Suprapubic skin (tissue), 4 donors: Measurements from ENCODE around the gene TIMM13. TPM values are rescaled to one million over a fixed set of nuclear protein-coding genes. Genes with fewer than 3 reads are reported as not detected.
"Not testable (repeated sequence)": the region's sequence is repeated elsewhere in the genome, so short reads cannot be mapped to it uniquely, and the experiment has no call there.

Source experiments
- DNase-seq, 2 donors: peaks; one replicate each; pipeline ENCODE4 v3.0.0-alpha.2; 2019; ENCODE audit warnings: low spot score in 2 of 2
- H3K27ac ChIP-seq: fragments of 200-600 bp; sonication (generic); one replicate; pipeline ENCODE4 v1.5.1; 2019
- H3K27me3 ChIP-seq: fragments of 200-600 bp; sonication (generic); one replicate; pipeline ENCODE4 v1.5.1; 2019
- H3K36me3 ChIP-seq: fragments of 200-600 bp; sonication (generic); one replicate; pipeline ENCODE4 v1.5.1; 2019
- H3K4me1 ChIP-seq: fragments of 200-600 bp; sonication (generic); one replicate; pipeline ENCODE4 v1.5.1; 2019
- H3K4me3 ChIP-seq: fragments of 200-600 bp; sonication (generic); one replicate; pipeline ENCODE4 v1.5.1; 2019; ENCODE audit warnings: mild to moderate bottlenecking
- H3K9me3 ChIP-seq: fragments of 200-600 bp; sonication (generic); one replicate; pipeline ENCODE4 v1.5.1; 2019
- CTCF ChIP-seq, 2 donors: fragments of 200-600 bp in 1 of 2; fragments of 450-650 bp in 1 of 2; sonication (generic) in 1 of 2; IDR thresholded peaks; one replicate each; pipeline ENCODE4 v1.5.1; 2016 to 2019; ENCODE audit warnings: antibody characterized with exemption in 2 of 2, mild to moderate bottlenecking in 1 of 2, moderate library complexity in 1 of 2
- EP300 ChIP-seq: sonication (generic); formaldehyde crosslinking; IDR thresholded peaks from one replicate; pipeline ENCODE4 v1.6.1; 2017; ENCODE audit warnings: antibody characterized with exemption
- POLR2A ChIP-seq, 2 donors: fragments of 450-650 bp; IDR thresholded peaks; one replicate each; pipeline ENCODE4 v1.6.1; 2017; ENCODE audit warnings: antibody characterized with exemption in 2 of 2, mild to moderate bottlenecking in 2 of 2, moderate library complexity in 2 of 2
- POLR2AphosphoS5 ChIP-seq, 3 donors: sonication (generic); formaldehyde crosslinking; IDR thresholded peaks; one replicate each; pipeline ENCODE4 v1.6.1; 2017; ENCODE audit warnings: antibody characterized with exemption in 3 of 3
- WGBS: methylation state at CpG from one replicate; pipeline ENCODE4 v1.1.5; 2018; 5-methylcytosine and 5-hydroxymethylcytosine counted together
- total RNA-seq, 4 donors: library from RNA; depleted of rRNA; stranded (reverse); fragments of >200 nt; gene quantifications; one replicate each; pipeline ENCODE4 v1.1.0, GENCODE V29; 2016

The TIMM13 gene
- total RNA-seq, 4 donors from 2014 or later, result 22.1 to 48.6 (median 46.6) TPM

GRCh38 chr19:2398735-2399305, 28.6 kb downstream of the TIMM13 start:
- 84% methylated on average over 13 of the region's 14 CpGs for WGBS
- no peak for TF ChIP-seq POLR2A (IDR thresholded peaks at IDR 0.05)
- no peak for TF ChIP-seq CTCF (IDR thresholded peaks at IDR 0.05)
- TF ChIP-seq EP300, result no peak
- TF ChIP-seq POLR2AphosphoS5 (IDR thresholded peaks at IDR 0.05), result no peak
- peaks cover 8% of the 10 kb centered on the region for H3K27me3 ChIP-seq
- DNase-seq, result no peak
- H3K27ac ChIP-seq, result no peak overlapping the region
- no peaks in the 10 kb centered on the region for H3K36me3 ChIP-seq
- H3K4me1 ChIP-seq, result no peaks in the 10 kb centered on the region
- H3K4me3 ChIP-seq, result no peak overlapping the region
- H3K9me3 ChIP-seq, result no peaks in the 10 kb centered on the region

- H3K27ac ChIP-seq, H3K4me1 ChIP-seq, H3K4me3 ChIP-seq, H3K36me3 ChIP-seq, H3K9me3 ChIP-seq, DNase-seq, H3K27me3 ChIP-seq: not testable (repeated sequence)
- 94% methylated on average over 7 of the region's 7 CpGs for WGBS
Measured at GRCh38 chr19:2397173-2397572, 30.2 kb downstream of the TIMM13 start.

- DNase-seq, H3K36me3 ChIP-seq, H3K27me3 ChIP-seq, H3K9me3 ChIP-seq, H3K4me3 ChIP-seq, H3K4me1 ChIP-seq, H3K27ac ChIP-seq: not testable (repeated sequence)
- 89% methylated on average over 18 of the region's 18 CpGs for WGBS
Measured at GRCh38 chr19:2395293-2395829, 32.0 kb downstream of the TIMM13 start.

GRCh38 chr19:2394442-2395292, 32.7 kb downstream of the TIMM13 start:
- WGBS, result 67% methylated on average over 27 of the region's 27 CpGs
- H3K4me1 ChIP-seq, result no peaks in the 10 kb centered on the region
- H3K36me3 ChIP-seq, result no peaks in the 10 kb centered on the region
- no peak overlapping the region for H3K27ac ChIP-seq
- no peaks in the 10 kb centered on the region for H3K9me3 ChIP-seq
- TF ChIP-seq POLR2A (IDR thresholded peaks at IDR 0.05) (no peak), POLR2AphosphoS5 (IDR thresholded peaks at IDR 0.05) (no peak), EP300 (no peak), CTCF (IDR thresholded peaks at IDR 0.05) (no peak)
- peaks cover 8% of the 10 kb centered on the region for H3K27me3 ChIP-seq
- H3K4me3 ChIP-seq, result no peak overlapping the region
- no peak for DNase-seq

GRCh38 chr19:2394054-2394441, 33.3 kb downstream of the TIMM13 start:
- WGBS, result 72% methylated on average over 8 of the region's 8 CpGs
- peaks cover 8% of the 10 kb centered on the region for H3K27me3 ChIP-seq
- no peak overlapping the region for H3K27ac ChIP-seq
- H3K4me1 ChIP-seq, result no peaks in the 10 kb centered on the region
- TF ChIP-seq POLR2AphosphoS5 (IDR thresholded peaks at IDR 0.05) (no peak), POLR2A (IDR thresholded peaks at IDR 0.05) (no peak), CTCF (IDR thresholded peaks at IDR 0.05) (no peak)
- DNase-seq, result no peak
- H3K9me3 ChIP-seq, result no peaks in the 10 kb centered on the region
- H3K36me3 ChIP-seq, result no peaks in the 10 kb centered on the region
- no peak overlapping the region for H3K4me3 ChIP-seq

- not testable (repeated sequence) for H3K9me3 ChIP-seq, H3K27me3 ChIP-seq, H3K36me3 ChIP-seq, H3K27ac ChIP-seq, H3K4me1 ChIP-seq, H3K4me3 ChIP-seq, DNase-seq
- 78% methylated on average over 8 of the region's 8 CpGs for WGBS
Measured at GRCh38 chr19:2392899-2393298, 34.5 kb downstream of the TIMM13 start.
